Activated CD4-positive, alpha-beta T cell treated with anti-CD3 and anti-CD28 coated beads, Interleukin-2, amount 10 ng/mL, durations not matched to agents 7 days and 5 days (primary cell): ENCODE measurements around the gene SULT4A1. TPM values are rescaled to one million over a fixed set of nuclear protein-coding genes. Genes with fewer than 3 reads are reported as not detected.

Source experiments
- CTCF ChIA-PET: fragments of 350-600 bp; sonication (Branson Sonifier 250); formaldehyde crosslinking; loops from one replicate; lab custom pipeline; 2021; ENCODE audit warnings: antibody characterized with exemption; lab: Charles Lee
- POLR2A ChIA-PET: fragments of 350-600 bp; sonication (Branson Sonifier 250); formaldehyde crosslinking; loops from one replicate; lab custom pipeline; 2021; ENCODE audit warnings: antibody characterized with exemption; lab: Charles Lee
- DNase-seq: peaks from one replicate; pipeline ENCODE4 v3.0.0-alpha.2; 2020
- H3K27ac Mint-ChIP-seq: one replicate; pipeline ENCODE4 v1.8.0; 2021; ENCODE audit warnings: mild to moderate bottlenecking, moderate library complexity, mixed read lengths
- H3K27me3 Mint-ChIP-seq: one replicate; pipeline ENCODE4 v1.8.0; 2021; ENCODE audit warnings: mixed read lengths
- H3K36me3 Mint-ChIP-seq: one replicate; pipeline ENCODE4 v1.8.0; 2021; ENCODE audit warnings: low read depth, mixed read lengths
- H3K4me1 Mint-ChIP-seq: one replicate; pipeline ENCODE4 v1.8.0; 2021; ENCODE audit warnings: mixed read lengths
- H3K4me3 Mint-ChIP-seq: one replicate; pipeline ENCODE4 v1.8.0; 2021; ENCODE audit warnings: mild to moderate bottlenecking, moderate library complexity, mixed read lengths
- H3K9me3 Mint-ChIP-seq: one replicate; pipeline ENCODE4 v1.8.0; 2021; ENCODE audit warnings: mixed read lengths
- total RNA-seq, 2 experiments: library from RNA; stranded (reverse); gene quantifications; one replicate each; pipeline ENCODE4 v1.2.3, GENCODE V29; 2021

SULT4A1 gene
- total RNA-seq, 2 experiments from 2014 or later = not detected

DNA sequence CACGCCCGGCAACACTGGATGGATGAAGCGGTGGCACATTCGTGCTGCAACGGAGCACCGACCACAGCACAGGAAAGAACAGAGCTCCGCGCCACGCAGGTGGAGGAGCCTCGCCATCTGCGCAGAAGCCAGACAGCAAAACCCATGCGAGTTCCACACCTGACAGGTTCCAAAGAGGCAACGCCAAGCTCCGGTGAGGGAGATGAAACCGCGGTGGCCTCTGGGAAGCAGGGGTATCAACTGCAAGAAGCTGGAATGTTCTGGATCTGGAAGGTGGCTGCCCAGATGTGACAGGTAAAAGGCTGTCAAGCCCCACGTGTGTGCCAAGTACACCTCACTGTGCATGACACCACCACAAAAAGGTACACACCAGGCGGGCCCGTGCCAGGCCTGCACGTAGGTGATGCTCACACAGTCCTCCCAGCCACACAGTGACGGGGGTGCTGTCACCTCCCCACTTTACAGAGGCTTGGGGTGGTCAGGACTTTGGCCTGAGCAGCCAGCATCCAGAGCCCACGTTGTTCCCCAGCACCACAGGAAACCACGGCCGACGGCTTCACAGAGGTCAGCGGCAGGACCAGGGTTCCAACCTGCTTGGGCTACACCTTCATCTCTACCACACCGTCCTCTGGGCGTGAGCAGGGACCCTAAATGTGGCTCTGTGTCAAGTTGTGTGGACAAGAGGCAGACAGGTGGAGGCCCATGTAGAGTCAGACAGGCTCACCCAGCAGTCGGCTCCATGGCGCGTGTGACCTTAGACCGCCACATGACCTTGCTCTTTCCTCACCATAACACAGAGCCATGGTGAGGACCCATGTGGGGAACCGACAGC lies 30.5 kb downstream of the SULT4A1 start:
- Mint-ChIP-seq H3K36me3 (no peaks in the 10 kb centered on the region), H3K27ac (no peak overlapping the region), H3K4me1 (no peaks in the 10 kb centered on the region), H3K4me3 (no peak overlapping the region), H3K9me3 (no peaks in the 10 kb centered on the region), H3K27me3 (peaks cover 5% of the 10 kb centered on the region)
- DNase-seq = no peak
- ChIA-PET POLR2A (no interaction called here), CTCF (interaction anchor here (1.4 kb wide), 1 partner anchor 9 kb away, joined by 3 read pairs; no protein-coding TSS in a partner anchor)

DNA sequence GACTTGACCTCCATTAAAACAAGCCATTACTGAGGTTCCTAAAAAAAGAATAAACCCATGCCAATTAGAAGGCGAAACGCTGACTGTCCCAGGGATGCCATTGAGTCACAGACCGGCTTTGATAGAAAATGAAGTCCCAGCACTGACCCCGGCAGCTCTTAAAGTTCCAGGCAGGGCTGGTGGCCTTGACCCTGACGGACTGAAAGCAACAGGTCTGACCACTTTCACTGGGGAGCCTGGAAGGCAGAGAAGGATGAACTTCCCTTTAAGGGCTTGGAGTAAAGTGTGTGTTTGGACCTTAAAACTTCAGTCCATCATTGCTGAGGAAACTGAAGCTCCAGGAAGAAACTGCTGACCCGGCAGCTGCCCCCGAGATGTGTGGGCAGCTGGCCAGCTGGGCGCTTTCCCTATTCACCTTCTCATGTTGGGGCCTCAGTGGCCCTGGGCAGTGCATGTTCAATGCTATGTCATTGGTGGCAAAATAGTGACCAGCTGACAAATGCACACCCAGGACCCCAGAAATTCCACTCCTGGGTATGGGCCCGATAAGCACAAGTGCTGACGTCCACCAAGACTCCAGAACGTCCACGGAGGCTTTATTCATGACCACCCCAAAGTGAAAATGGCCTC lies 31.3 kb downstream of the SULT4A1 start:
- no peak overlapping the region for H3K4me3 Mint-ChIP-seq
- no peaks in the 10 kb centered on the region for H3K9me3 Mint-ChIP-seq
- H3K4me1 Mint-ChIP-seq = no peaks in the 10 kb centered on the region
- DNase-seq = no peak
- POLR2A ChIA-PET = no interaction called here
- peaks cover 5% of the 10 kb centered on the region for H3K27me3 Mint-ChIP-seq
- H3K36me3 Mint-ChIP-seq = no peaks in the 10 kb centered on the region
- no peak overlapping the region for H3K27ac Mint-ChIP-seq
- CTCF ChIA-PET = interaction anchor here (1.4 kb wide), 1 partner anchor 9 kb away, joined by 3 read pairs; no protein-coding TSS in a partner anchor

DNA sequence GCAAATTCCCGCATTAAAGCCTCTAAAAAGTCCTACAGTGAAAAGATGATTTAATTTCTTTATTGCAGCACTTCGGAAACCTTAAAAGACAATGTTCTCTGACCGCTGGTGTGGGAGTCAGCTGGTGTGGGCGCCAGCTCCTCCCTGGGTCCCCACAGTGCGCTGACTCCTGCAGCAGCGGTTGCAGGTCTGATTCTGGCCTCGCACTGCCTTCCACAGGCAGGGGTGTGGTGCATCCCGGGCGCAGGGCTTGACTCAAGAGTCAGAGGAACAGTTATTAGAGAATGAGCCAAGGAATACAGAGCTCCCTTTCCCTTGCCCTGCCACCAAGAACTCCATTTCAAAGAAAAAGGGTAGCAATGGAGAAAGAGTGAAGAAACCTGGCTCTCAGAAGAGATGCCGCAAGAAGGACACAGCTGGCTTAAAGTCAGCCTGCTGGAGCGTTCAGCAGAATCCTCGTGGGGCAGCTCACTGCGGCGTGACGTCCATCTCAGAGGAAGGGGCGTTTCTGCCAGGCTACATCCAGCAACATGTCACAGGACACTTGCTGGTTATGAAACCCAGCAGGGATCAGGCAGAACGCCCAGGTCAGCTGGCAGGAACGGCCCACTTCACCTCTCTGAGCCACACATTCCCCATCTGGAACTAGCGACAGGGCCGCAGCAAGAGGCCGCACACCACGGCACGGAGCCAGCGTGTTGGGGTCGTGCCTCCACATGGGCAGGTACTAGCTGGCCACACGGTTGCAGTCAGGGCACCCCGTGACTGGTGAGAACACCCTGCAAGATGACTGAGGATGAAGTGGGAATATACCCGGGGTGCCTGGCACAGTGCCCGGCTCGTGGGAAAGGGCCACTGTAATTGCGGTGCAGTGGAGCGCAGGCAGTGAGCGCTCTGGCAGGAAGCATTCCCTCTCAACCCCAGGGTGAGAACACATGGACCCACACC lies 32.1 kb downstream of the SULT4A1 start:
- DNase-seq = no peak

DNA sequence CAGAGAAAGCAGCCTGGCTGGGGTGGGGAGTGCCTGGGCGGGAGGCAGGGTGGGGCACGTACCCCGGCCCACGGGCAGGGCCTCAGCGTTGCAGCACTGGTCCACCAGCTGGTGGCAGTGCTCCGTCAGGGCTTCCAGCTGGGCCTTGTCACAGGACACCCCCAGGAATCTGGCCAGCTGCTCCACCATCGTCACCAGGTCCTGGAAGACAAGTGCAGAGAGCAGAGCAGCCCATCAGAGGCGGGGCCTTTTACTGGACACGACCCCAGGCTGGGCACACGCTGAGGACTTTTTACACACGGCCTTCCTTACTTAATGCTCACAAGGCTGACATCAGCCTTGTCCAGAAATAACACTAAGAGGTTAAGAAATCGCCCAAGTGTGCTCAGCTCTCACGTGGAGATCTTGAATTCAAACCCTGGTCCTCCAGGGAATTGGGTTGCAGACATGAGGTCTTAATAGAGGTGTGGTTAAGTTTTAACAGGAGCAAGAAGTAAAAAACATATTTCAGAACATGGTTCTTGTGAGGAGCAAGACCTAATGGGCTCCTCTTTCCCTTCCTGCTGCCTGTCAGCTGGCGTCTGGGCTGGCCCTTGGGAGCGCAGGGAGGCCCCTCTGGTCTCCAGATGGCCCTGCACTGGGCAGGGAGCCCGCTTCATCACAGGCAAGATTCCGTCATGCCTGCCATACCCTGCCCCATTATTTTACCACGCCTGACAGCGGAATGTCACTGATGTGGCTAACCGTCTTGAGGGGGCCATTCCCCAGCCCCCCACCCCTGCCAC lies 33.1 kb downstream of the SULT4A1 start:
- Mint-ChIP-seq H3K27me3 (no peaks in the 10 kb centered on the region), H3K4me3 (no peak overlapping the region), H3K9me3 (no peaks in the 10 kb centered on the region), H3K36me3 (no peaks in the 10 kb centered on the region), H3K27ac (no peak overlapping the region), H3K4me1 (no peaks in the 10 kb centered on the region)
- POLR2A ChIA-PET = no interaction called here
- CTCF ChIA-PET = no interaction called here
- no peak for DNase-seq

More for the DNA sequence above, 32.1 kb downstream of the SULT4A1 start:
- Mint-ChIP-seq H3K9me3 (no peaks in the 10 kb centered on the region), H3K27ac (no peak overlapping the region), H3K27me3 (peaks cover 2% of the 10 kb centered on the region), H3K36me3 (no peaks in the 10 kb centered on the region), H3K4me1 (no peaks in the 10 kb centered on the region), H3K4me3 (no peak overlapping the region)
- CTCF ChIA-PET = interaction anchor here (1.4 kb wide), 1 partner anchor 10 kb away, joined by 3 read pairs; no protein-coding TSS in a partner anchor
- POLR2A ChIA-PET = no interaction called here

DNA sequence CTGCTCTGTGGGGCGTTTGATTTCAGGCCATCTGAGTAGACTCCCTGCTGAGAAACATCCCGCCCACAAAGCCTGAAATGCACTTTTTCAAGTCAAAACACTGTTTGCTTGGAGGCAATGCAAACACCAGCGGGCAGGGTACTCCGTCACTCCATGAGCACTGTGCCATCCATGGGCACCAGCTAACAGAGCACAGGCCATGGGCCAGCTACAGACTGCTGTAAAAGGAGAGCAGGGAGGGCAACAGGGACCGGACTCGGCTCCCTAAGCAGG lies 33.7 kb downstream of the SULT4A1 start:
- ChIA-PET POLR2A (no interaction called here), CTCF (no interaction called here)
- no peak for DNase-seq
- H3K27ac Mint-ChIP-seq = no peak overlapping the region
- no peaks in the 10 kb centered on the region for H3K9me3 Mint-ChIP-seq
- no peak overlapping the region for H3K4me3 Mint-ChIP-seq
- H3K4me1 Mint-ChIP-seq = no peaks in the 10 kb centered on the region
- H3K27me3 Mint-ChIP-seq = no peaks in the 10 kb centered on the region
- H3K36me3 Mint-ChIP-seq = no peaks in the 10 kb centered on the region

DNA sequence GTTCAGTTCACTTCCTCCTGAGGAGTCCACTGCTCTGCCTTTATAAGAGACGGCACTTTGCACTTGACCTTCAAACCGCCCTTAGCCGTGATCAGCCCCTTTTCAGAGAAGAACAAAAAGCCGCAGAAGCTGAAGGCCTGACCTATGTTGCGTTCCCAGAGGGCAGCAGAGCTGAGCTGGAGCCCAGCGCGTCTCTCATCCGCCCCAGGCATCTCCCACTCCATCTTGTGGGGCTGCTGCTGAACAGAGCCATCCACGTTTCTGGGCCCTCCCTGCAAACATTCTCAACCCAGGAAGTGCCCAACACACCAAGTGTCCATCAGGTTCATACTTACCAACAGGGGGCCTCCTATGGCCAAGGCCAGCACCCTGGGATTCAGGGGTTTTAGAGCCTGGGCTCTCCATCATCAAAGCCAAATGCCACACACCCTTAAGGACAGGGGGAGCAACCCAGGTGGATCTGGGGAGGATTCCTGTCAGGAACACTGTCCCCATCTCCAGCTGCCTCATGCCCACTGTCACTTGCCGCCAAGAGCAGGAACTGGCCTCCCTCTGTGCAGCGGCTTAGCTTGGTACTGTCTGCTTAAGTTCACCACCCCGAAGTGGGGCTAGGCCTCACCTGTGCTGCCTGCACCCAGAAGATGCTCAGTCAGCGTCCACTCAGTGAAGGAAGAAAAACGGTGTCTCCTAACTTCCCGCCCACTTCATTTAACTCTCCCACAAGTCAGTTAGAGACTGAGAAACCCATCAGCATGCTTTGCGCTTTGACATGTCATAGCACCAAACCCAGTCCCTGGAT lies 34.2 kb downstream of the SULT4A1 start:
- Mint-ChIP-seq H3K27ac (no peak overlapping the region), H3K4me3 (no peak overlapping the region), H3K27me3 (no peaks in the 10 kb centered on the region), H3K36me3 (no peaks in the 10 kb centered on the region), H3K4me1 (no peaks in the 10 kb centered on the region), H3K9me3 (no peaks in the 10 kb centered on the region)
- ChIA-PET POLR2A (no interaction called here), CTCF (no interaction called here)
- DNase-seq = no peak

DNA sequence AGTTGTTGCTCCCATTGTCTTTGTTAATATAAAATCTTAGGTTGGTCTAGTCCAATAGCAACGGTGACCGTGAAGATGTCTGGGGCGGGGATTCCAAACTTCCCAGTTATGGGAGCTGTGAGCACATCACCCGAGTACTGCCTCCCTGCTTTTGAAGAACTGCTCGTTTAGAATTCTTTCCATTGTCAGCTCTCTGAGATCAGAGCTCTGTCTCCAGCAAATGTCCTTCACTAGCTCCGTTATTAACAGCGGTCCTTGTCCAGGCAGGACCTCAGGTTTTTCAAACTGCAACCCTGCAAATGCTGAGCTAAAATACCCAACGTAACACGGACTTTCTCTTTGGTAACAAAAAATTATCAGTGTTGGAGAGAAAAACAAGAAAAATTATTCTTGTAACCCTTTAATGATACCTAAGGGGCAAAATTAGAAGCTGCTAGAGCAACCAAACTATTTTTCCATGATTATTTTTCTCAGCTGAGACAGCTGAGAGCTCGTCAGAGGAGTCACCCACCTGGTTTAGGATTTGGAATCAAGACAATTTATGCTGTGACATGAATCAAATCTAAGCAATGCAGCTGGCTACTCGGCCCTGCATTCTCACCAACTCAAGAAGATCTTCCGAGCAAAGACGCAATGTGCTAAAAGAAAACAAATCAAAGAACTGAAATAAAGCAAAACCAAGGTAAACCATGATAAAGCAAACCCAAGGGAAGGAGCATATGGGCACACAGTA lies 35.1 kb downstream of the SULT4A1 start:
- DNase-seq = no peak
- H3K4me3 Mint-ChIP-seq = no peak overlapping the region
- POLR2A ChIA-PET = no interaction called here
- H3K27ac Mint-ChIP-seq = no peak overlapping the region
- H3K27me3 Mint-ChIP-seq = no peaks in the 10 kb centered on the region
- no peaks in the 10 kb centered on the region for H3K4me1 Mint-ChIP-seq
- CTCF ChIA-PET = no interaction called here
- no peaks in the 10 kb centered on the region for H3K36me3 Mint-ChIP-seq
- H3K9me3 Mint-ChIP-seq = no peaks in the 10 kb centered on the region

DNA sequence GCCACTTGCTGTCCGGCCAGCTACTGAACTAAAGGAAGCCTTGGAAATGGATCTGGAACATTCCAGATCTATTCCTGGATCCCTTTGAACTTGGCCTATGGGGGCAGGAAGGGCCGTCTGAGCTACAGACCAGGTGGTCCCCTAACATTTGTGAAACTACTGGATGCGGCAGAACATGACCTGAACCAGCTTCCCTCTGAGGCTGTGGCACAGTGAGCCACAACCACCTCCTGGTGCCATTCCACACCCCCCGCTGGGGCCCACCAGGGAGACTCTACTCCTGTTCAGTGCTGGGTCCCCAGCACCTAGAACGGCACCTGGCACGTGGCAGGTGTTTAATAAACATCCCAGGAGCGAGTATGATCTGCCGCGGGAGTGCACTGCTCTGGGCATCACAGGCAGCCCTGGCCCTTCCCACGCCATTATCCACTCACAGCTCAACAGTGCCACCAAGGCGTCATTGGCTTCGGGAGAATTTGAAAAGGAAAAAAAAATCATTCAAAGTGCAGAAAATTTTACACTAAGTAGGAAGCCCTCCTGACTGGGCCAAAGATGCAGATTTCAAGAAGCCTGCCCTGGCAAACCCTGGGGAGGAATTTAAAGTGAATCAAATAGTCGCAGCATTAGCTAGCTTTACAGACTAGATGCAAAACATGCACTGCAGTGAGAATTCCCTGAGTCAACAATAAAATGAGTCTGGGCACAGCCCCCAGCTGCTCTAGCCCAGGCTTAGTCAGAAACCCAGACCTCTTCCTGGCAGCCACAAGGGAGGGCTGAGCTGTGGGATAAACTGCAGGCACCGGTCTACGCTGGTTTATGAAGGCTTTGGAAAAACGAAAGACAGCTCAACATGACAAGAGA lies 35.9 kb downstream of the SULT4A1 start:
- ChIA-PET CTCF (no interaction called here), POLR2A (no interaction called here)
- no peak for DNase-seq
- H3K4me1 Mint-ChIP-seq = no peaks in the 10 kb centered on the region
- no peaks in the 10 kb centered on the region for H3K36me3 Mint-ChIP-seq
- no peaks in the 10 kb centered on the region for H3K27me3 Mint-ChIP-seq
- H3K9me3 Mint-ChIP-seq = no peaks in the 10 kb centered on the region
- no peak overlapping the region for H3K4me3 Mint-ChIP-seq
- no peak overlapping the region for H3K27ac Mint-ChIP-seq

DNA sequence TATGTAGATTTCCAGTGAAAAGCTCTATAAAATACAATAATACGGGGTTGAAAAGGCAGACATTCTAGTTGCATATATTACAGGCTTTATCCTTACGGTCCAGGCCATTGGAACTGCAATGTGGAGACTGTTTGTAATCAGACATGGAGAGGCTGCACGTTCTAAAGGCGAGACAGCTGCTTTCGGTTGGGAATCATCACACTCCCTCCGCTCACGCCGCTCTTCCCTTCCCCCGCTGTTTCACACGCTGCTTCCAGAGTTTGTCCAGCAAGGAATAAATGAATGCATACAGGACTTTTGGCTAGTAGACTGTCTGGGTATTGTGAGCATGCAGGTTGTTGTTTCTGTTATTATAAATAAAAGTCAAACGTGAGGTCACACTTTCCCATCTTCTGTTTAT lies 36.7 kb downstream of the SULT4A1 start:
- H3K4me1 Mint-ChIP-seq = no peaks in the 10 kb centered on the region
- H3K27me3 Mint-ChIP-seq = no peaks in the 10 kb centered on the region
- POLR2A ChIA-PET = no interaction called here
- no peaks in the 10 kb centered on the region for H3K36me3 Mint-ChIP-seq
- no peak for DNase-seq
- no peak overlapping the region for H3K4me3 Mint-ChIP-seq
- no peak overlapping the region for H3K27ac Mint-ChIP-seq
- H3K9me3 Mint-ChIP-seq = no peaks in the 10 kb centered on the region
- CTCF ChIA-PET = no interaction called here

DNA sequence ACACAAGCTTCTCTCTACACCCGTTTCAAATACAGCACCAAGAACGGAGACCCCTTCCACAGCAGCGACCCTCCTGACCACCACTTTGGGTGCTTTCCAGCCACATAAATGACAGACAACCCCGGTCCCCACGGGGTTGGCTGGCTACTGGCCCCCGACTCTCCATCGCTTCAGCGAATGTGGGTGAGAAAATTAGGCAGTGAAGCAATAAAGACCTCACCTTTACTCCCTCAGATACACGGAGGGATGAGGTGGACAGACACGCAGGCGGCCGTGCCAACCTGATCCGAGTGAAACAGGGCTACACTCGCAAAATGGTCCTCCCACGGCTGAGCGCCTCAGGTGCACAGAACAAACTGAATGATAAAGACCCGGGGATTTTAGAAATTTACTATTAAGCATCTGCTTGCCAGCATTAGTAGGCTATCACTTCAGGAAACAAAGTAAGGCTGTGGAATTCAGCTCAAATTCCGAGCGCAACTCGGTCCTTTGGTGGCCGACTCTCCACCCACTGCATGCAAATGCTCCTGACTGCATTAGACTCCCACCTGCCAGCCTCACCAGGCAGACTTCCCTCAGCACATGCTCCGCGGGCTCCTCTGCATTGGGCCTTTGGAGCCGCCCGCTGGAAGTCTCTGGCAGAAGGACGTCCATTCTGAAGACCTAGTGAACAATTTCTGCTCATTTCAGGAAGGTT lies 37.4 kb downstream of the SULT4A1 start:
- no peak overlapping the region for H3K4me3 Mint-ChIP-seq

More for the DNA sequence above, 37.4 kb downstream of the SULT4A1 start:
- ChIA-PET CTCF (no interaction called here), POLR2A (no interaction called here)
- DNase-seq = no peak
- no peaks in the 10 kb centered on the region for H3K9me3 Mint-ChIP-seq
- no peak overlapping the region for H3K27ac Mint-ChIP-seq
- H3K27me3 Mint-ChIP-seq = no peaks in the 10 kb centered on the region
- H3K36me3 Mint-ChIP-seq = no peaks in the 10 kb centered on the region
- no peaks in the 10 kb centered on the region for H3K4me1 Mint-ChIP-seq
